ENCODE measurements around the gene POLG2. TPM values are rescaled to one million over a fixed set of nuclear protein-coding genes. Genes with fewer than 3 reads are reported as not detected.

POLG2 gene
- total and polyA plus RNA-seq, 10 of the 15 experiments (the other 5 are each of a cell fraction or from before 2014, with no cell fraction given), result 10.2 to 27.7 (median 22.2) TPM

- no peak for FAIRE-seq
- intact Hi-C loops (cut with micrococcal nuclease; ENCODE audit: unreplicated experiment), result no loop called here
These were observed 7.2 kb upstream of the POLG2 start for GRCh38 chr17:64503821-64504768.

GRCh38 chr17:64503341-64503740, 6.5 kb upstream of the POLG2 start:
- Histone ChIP-seq H2AFZ (ENCODE audit: control insufficient read depth, low read depth, low read length) (no peak overlapping the region), H3K27ac (ENCODE audit: control insufficient read depth, insufficient read depth) (no peak overlapping the region), H3K9me3 (replicated peaks; ENCODE audit: control insufficient read depth, insufficient read depth, low read length) (no peaks in the 10 kb centered on the region), H3K27me3 (replicated peaks in 1 of 2; ENCODE audit: control insufficient read depth in 2 of 2, insufficient read depth in 2 of 2, low read length in 1 of 2) (no peaks in the 10 kb centered on the region), H3K79me2 (ENCODE audit: control insufficient read depth, insufficient read depth, low read length) (peaks cover 78% of the 10 kb centered on the region), H4K20me1 (ENCODE audit: control insufficient read depth, insufficient read depth) (peaks cover 10% of the 10 kb centered on the region), H3K9ac (ENCODE audit: control insufficient read depth, insufficient read depth, low read length) (no peak overlapping the region), H3K36me3 (ENCODE audit: control insufficient read depth in 2 of 2, insufficient read depth in 2 of 2, low read length in 1 of 2) (peaks cover 14 to 45% of the 10 kb centered on the region in 2 experiments), H3K4me2 (ENCODE audit: control insufficient read depth, insufficient read depth) (peak overlapping the region; percentile 74), H3K4me3 (0 out of 2 replicates have a peak overlapping the region, but pooled peaks have one; percentile 18), H3K4me1 (ENCODE audit: control insufficient read depth, insufficient read depth, low read length) (peaks cover 7% of the 10 kb centered on the region; the same call in 1 of the 2 replicates)
- in situ Hi-C loops (cut with MboI) (loop anchor here (10.0 kb wide), 2 partner anchors 141 to 659 kb away; partner anchors contain the start of gene SMARCD2), intact Hi-C loops (cut with micrococcal nuclease; ENCODE audit: unreplicated experiment) (no loop called here)
- no peak for ATAC-seq
- DNase-seq (ENCODE audit: low read depth, low spot score), result no peak
- no TSS peak for BruUV-seq (replicated peaks)
- POLR2A ChIA-PET, result interaction anchor here (0.5 kb wide), 1 partner anchor 125 kb away, joined by 3 read pairs; no protein-coding TSS in a partner anchor
- SMC1A ChIA-PET (ENCODE audit: uncharacterized antibody, unreplicated experiment), result interaction anchor here (0.6 to 2.5 kb wide), 5 partner anchors 12 to 146 kb away, joined by 3 to 10 read pairs (median 3); no protein-coding TSS in a partner anchor
- CTCF ChIA-PET, result interaction anchor here (1.0 to 17.7 kb wide), 4 partner anchors 9 to 99 kb away, joined by 3 to 350 read pairs (median 46); partner anchors contain the start of gene POLG2
- FAIRE-seq, result no peak
- WGBS (ENCODE audit: insufficient coverage, insufficient replicate concordance, low lambda C conversion rate, missing lambda C conversion rate), result 84% methylated on average over 5 of the region's 5 CpGs
- TF ChIP-seq MTA2 (IDR thresholded peaks at IDR 0.05; ENCODE audit: low read depth) (no peak), JUNB (IDR thresholded peaks at IDR 0.05) (no peak), SREBF1 (IDR thresholded peaks at IDR 0.05; ENCODE audit: low read length) (no peak), IRF3 (IDR thresholded peaks at IDR 0.05) (no peak), MEF2A (IDR thresholded peaks at IDR 0.05; ENCODE audit: insufficient read depth, low read depth, low read length) (no peak), POLR2AphosphoS5 (IDR thresholded peaks at IDR 0.05; ENCODE audit: low read length) (peak; percentile 47), CBFB (IDR thresholded peaks at IDR 0.05; ENCODE audit: low read depth) (no peak), POLR2AphosphoS2 (IDR thresholded peaks at IDR 0.05; ENCODE audit: low read depth, low read length) (peak; percentile 44; the same call in 1 of the 2 replicates)
- RAD21 ChIA-PET (ENCODE audit: unreplicated experiment), result interaction anchor here (1.5 kb wide), 1 partner anchor 83 kb away, joined by 4 read pairs; no protein-coding TSS in a partner anchor

More at GRCh38 chr17:64503821-64504768, 7.2 kb upstream of the POLG2 start:
- 25% methylated on average over 7 of the region's 7 CpGs for WGBS (ENCODE audit: insufficient coverage, insufficient replicate concordance, low lambda C conversion rate, missing lambda C conversion rate)
- peak overlapping the region; percentile 100 for H3K4me3 ChIP-seq
- peak overlapping the region; percentile 100 for H3K9ac ChIP-seq (ENCODE audit: control insufficient read depth, insufficient read depth, low read length)
- peaks cover 83% of the 10 kb centered on the region for H3K79me2 ChIP-seq (ENCODE audit: control insufficient read depth, insufficient read depth, low read length)
- peaks cover 14 to 44% of the 10 kb centered on the region in 2 experiments for H3K36me3 ChIP-seq (ENCODE audit: control insufficient read depth in 2 of 2, insufficient read depth in 2 of 2, low read length in 1 of 2)
- in situ Hi-C loops (cut with MboI), result loop anchor here (10.0 kb wide), 2 partner anchors 141 to 659 kb away; partner anchors contain the start of gene SMARCD2
- BruUV-seq (replicated peaks), result TSS peak; percentile 34
- H2AFZ ChIP-seq (ENCODE audit: control insufficient read depth, low read depth, low read length), result no peak overlapping the region
- peak overlapping the region; percentile 74 for H3K4me2 ChIP-seq (ENCODE audit: control insufficient read depth, insufficient read depth)
- ChIA-PET CTCF (interaction anchor here (0.8 to 17.7 kb wide), 5 partner anchors 10 to 99 kb away, joined by 3 to 350 read pairs (median 4); partner anchors contain the start of gene POLG2), POLR2A (interaction anchor here (1.5 to 3.0 kb wide), 3 partner anchors 7 to 359 kb away, joined by 4 to 64 read pairs (median 6); partner anchors contain the start of gene POLG2), RAD21 (ENCODE audit: unreplicated experiment) (interaction anchor here (1.0 to 2.1 kb wide), 4 partner anchors 7 to 145 kb away, joined by 4 to 7 read pairs (median 5); partner anchors contain the start of gene POLG2), SMC1A (ENCODE audit: uncharacterized antibody, unreplicated experiment) (interaction anchor here (0.6 to 2.9 kb wide), 12 partner anchors 8 to 147 kb away, joined by 3 to 25 read pairs (median 3); partner anchors contain the start of gene POLG2)
- DNase-seq (ENCODE audit: low read depth, low spot score) (no peak), ATAC-seq (no peak)
- H3K9me3 ChIP-seq (replicated peaks; ENCODE audit: control insufficient read depth, insufficient read depth, low read length), result no peaks in the 10 kb centered on the region
- peak overlapping the region; percentile 100; the same call in 1 of the 2 replicates for H3K27ac ChIP-seq (ENCODE audit: control insufficient read depth, insufficient read depth)
- peaks cover 7% of the 10 kb centered on the region; the same call in 1 of the 2 replicates for H3K4me1 ChIP-seq (ENCODE audit: control insufficient read depth, insufficient read depth, low read length)
- H3K27me3 ChIP-seq (replicated peaks in 1 of 2; ENCODE audit: control insufficient read depth in 2 of 2, insufficient read depth in 2 of 2, low read length in 1 of 2), result no peaks in the 10 kb centered on the region
- H4K20me1 ChIP-seq (ENCODE audit: control insufficient read depth, insufficient read depth), result peaks cover 10% of the 10 kb centered on the region
- no peak for TF ChIP-seq HDGF (IDR thresholded peaks at IDR 0.05)
- no peak for TF ChIP-seq ATF7 (IDR thresholded peaks at IDR 0.05; ENCODE audit: low read depth)
- no peak for TF ChIP-seq TBL1XR1 (IDR thresholded peaks at IDR 0.05; ENCODE audit: low read depth, low read length)
- TF ChIP-seq POLR2A (IDR thresholded peaks at IDR 0.05; ENCODE audit: low read depth, low read length), result 0 out of 2 replicates have a peak, but pooled peaks have one; percentile 12
- TF ChIP-seq MXI1 (IDR thresholded peaks at IDR 0.05; ENCODE audit: low read depth, low read length), result no peak

All from GM12878 (cell line).